DND-41 (cell line): Measurements from ENCODE around the gene RAD51B.

ENCODE experiments used
- ATAC-seq: fragments of 200-7000 bp; cut with Tn5 transposase; 3 replicates; pipeline ENCODE4 v1.9.1; 2021; ENCODE audit warnings: low read depth; ENCODE audit not compliant: insufficient read depth
- DNase-seq: peaks from one replicate; pipeline ENCODE4 v3.0.0-alpha.2; 2020
- H2AFZ ChIP-seq: 2 replicates; pipeline ENCODE4 v1.6.0; 2012; ENCODE audit warnings: low read depth, low read length
- H3K27ac ChIP-seq: 2 replicates; pipeline ENCODE4 v1.5.1; 2012; ENCODE audit warnings: low read length, inconsistent platforms
- H3K27me3 ChIP-seq: fragments of 200-600 bp; sonication (generic); 2 replicates; pipeline ENCODE4 v1.6.0; 2012; ENCODE audit warnings: low read length, mild to moderate bottlenecking, inconsistent platforms; ENCODE audit not compliant: insufficient read depth, poor library complexity
- H3K36me3 ChIP-seq: 2 replicates; pipeline ENCODE4 v1.5.1; 2012; ENCODE audit warnings: low read length, inconsistent platforms; ENCODE audit not compliant: insufficient read depth
- H3K4me1 ChIP-seq: 2 replicates; pipeline ENCODE4 v1.5.1; 2012; ENCODE audit warnings: mild to moderate bottlenecking, low read length; ENCODE audit not compliant: insufficient read depth
- H3K4me2 ChIP-seq: 2 replicates; pipeline ENCODE4 v1.6.0; 2012; ENCODE audit warnings: mild to moderate bottlenecking, moderate library complexity, low read length, inconsistent platforms; ENCODE audit not compliant: insufficient read depth
- H3K4me3 ChIP-seq, 2 experiments: fragments of 200-600 bp in 1 of 2; shearing (Covaris generic) in 1 of 2; 2 replicates each; pipeline ENCODE4 v1.5.1; 2012 to 2016; ENCODE audit warnings: inconsistent platforms in 2 of 2, low read length in 2 of 2, mild to moderate bottlenecking in 2 of 2, low read depth in 1 of 2, moderate library complexity in 1 of 2
- H3K79me2 ChIP-seq: 2 replicates; pipeline ENCODE4 v1.6.0; 2012; ENCODE audit warnings: low read length, inconsistent platforms; ENCODE audit not compliant: insufficient read depth
- H3K9ac ChIP-seq: 2 replicates; pipeline ENCODE4 v1.6.0; 2012; ENCODE audit warnings: low read depth, mild to moderate bottlenecking, inconsistent platforms, low read length, moderate library complexity
- H3K9me3 ChIP-seq: 2 replicates; pipeline ENCODE4 v1.5.1; 2012; ENCODE audit warnings: low read length, moderate library complexity, mild to moderate bottlenecking, inconsistent platforms; ENCODE audit not compliant: insufficient read depth, severe bottlenecking
- H4K20me1 ChIP-seq: 2 replicates; pipeline ENCODE4 v1.6.0; 2012; ENCODE audit warnings: low read length; ENCODE audit not compliant: insufficient read depth
- EZH2 ChIP-seq: IDR thresholded peaks from 3 replicates; pipeline ENCODE4 v1.6.1; 2012; ENCODE audit warnings: borderline replicate concordance, low read depth, mild to moderate bottlenecking, moderate library complexity, low read length, inconsistent platforms; ENCODE audit not compliant: severe bottlenecking
- TF ChIP-seq, protein P1 (sequence below): IDR thresholded peaks from 2 replicates; pipeline ENCODE4 v1.5.1; 2012; ENCODE audit warnings: borderline replicate concordance, low read length, moderate library complexity, mild to moderate bottlenecking; ENCODE audit not compliant: poor library complexity, severe bottlenecking; ENCODE audit errors: extremely low read depth

The RAD51B gene

DNA sequence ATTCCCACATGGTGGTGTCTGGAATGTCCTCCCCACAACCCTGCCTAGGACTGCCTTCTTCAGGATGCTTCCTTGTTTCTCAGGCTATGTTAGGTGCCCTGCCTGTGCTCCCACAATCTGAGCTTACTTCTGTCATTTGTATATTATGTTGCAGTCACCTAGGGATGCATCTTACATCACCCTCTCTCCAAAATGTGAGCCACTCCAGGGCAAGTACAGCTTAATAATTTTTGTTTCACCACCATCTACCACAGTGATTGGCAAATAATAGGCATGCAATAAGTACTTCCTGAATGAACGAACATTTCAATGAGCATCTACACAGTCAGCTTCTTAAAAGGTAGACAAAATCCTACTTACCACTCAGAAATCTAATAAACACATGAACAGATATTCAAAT is 40.8 kb upstream of the RAD51B start:
- Histone ChIP-seq H3K4me1 (no peaks in the 10 kb centered on the region), H3K4me3 (no peak overlapping the region), H3K9ac (no peak overlapping the region), H3K9me3 (no peaks in the 10 kb centered on the region), H3K4me2 (no peak overlapping the region), H3K79me2 (no peaks in the 10 kb centered on the region), H2AFZ (no peak overlapping the region), H3K27ac (no peak overlapping the region), H3K27me3 (no peaks in the 10 kb centered on the region), H3K36me3 (peaks cover 88% of the 10 kb centered on the region), H4K20me1 (no peaks in the 10 kb centered on the region)
- ATAC-seq = no peak
- DNase-seq = no peak
- no peak for TF ChIP-seq EZH2
- TF ChIP-seq, protein P1, sequence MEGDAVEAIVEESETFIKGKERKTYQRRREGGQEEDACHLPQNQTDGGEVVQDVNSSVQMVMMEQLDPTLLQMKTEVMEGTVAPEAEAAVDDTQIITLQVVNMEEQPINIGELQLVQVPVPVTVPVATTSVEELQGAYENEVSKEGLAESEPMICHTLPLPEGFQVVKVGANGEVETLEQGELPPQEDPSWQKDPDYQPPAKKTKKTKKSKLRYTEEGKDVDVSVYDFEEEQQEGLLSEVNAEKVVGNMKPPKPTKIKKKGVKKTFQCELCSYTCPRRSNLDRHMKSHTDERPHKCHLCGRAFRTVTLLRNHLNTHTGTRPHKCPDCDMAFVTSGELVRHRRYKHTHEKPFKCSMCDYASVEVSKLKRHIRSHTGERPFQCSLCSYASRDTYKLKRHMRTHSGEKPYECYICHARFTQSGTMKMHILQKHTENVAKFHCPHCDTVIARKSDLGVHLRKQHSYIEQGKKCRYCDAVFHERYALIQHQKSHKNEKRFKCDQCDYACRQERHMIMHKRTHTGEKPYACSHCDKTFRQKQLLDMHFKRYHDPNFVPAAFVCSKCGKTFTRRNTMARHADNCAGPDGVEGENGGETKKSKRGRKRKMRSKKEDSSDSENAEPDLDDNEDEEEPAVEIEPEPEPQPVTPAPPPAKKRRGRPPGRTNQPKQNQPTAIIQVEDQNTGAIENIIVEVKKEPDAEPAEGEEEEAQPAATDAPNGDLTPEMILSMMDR = no peak

DNA sequence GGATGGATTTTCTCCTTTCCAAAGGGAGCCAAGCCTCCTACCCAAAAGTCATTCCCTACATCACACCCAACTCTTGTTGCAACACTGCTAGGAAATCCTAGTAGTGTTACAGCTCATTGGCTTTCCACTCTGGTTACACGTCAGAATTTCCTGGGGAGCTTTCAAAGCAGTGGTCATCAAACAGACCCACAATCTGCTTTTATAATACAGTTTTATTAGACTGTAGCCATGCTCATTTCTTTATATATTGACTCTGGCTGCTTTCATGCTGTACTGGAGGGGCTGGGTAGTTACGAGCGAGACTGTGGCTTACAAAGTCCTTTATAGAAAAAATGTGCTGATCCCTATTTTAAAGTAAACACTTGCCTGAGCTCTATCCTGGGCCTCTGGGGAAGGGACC is 37.5 kb upstream of the RAD51B start:
- Histone ChIP-seq H2AFZ (no peak overlapping the region), H3K27ac (no peak overlapping the region), H3K79me2 (no peaks in the 10 kb centered on the region), H3K9me3 (no peaks in the 10 kb centered on the region), H3K4me2 (no peak overlapping the region), H3K4me3 (no peak overlapping the region), H3K36me3 (peaks cover 85% of the 10 kb centered on the region), H3K9ac (no peak overlapping the region), H3K27me3 (no peaks in the 10 kb centered on the region), H3K4me1 (no peaks in the 10 kb centered on the region), H4K20me1 (no peaks in the 10 kb centered on the region)
- no peak for TF ChIP-seq EZH2
- TF ChIP-seq, protein P1 = no peak
- DNase-seq (no peak), ATAC-seq (no peak)

DNA sequence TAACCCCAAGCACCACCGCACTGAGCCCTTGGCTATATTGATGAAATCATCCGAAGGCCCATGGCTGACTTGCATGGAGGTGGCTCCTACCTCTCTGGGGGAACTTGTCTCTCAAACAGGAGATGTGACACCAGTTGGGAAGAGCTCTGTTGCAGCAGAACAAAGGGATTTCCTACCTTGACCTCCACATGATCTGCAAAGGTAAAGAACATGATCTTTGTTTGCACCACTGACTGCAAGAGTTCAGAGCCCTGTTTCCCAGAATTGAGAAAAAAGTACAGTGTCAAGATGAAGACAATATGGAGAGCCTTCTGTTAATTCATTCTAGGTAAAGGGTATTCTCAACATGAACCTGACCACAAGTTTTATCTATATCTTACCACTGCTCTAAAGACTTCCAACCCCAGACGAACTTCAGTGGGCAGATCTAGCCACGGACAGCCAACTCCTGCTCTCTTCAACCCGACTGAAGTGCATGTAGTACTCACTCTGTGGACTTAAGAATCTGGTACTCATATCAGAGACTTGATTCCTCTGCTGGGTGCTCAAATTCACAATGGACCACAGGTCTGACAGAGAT is 35.2 kb upstream of the RAD51B start:
- Histone ChIP-seq H3K9ac (no peak overlapping the region), H3K36me3 (peaks cover 86% of the 10 kb centered on the region), H3K27me3 (no peaks in the 10 kb centered on the region), H3K9me3 (no peaks in the 10 kb centered on the region), H3K4me3 (no peak overlapping the region), H2AFZ (no peak overlapping the region), H3K79me2 (no peaks in the 10 kb centered on the region), H3K4me2 (no peak overlapping the region), H4K20me1 (no peaks in the 10 kb centered on the region), H3K4me1 (no peaks in the 10 kb centered on the region), H3K27ac (no peak overlapping the region)
- TF ChIP-seq EZH2 = no peak
- TF ChIP-seq, protein P1 = no peak
- no peak for DNase-seq
- no peak for ATAC-seq
